Epithelial cell of esophagus (primary cell): ENCODE measurements around the gene DYNC1LI1.
A peak's percentile ranks its signal among the peaks of the same experiment; 100 is the strongest.

Experiments used
- DNase-seq: peaks from one replicate; pipeline ENCODE4 v3.0.0; 2010; ENCODE audit warnings: low read depth
- H3K4me3 ChIP-seq: 2 replicates; pipeline ENCODE4 v1.5.1; 2011; ENCODE audit warnings: mild to moderate bottlenecking, low read length, control low read depth
- CTCF ChIP-seq: IDR thresholded peaks from 2 replicates; pipeline ENCODE4 v1.5.1; 2011; ENCODE audit warnings: low read depth, mild to moderate bottlenecking, low read length, control low read depth, inconsistent platforms; ENCODE audit not compliant: insufficient read depth; ENCODE audit errors: missing control alignments

The DYNC1LI1 gene

GRCh38 chr3:32501783-32502117 is 68.9 kb downstream of the DYNC1LI1 start:
- peak overlapping the region; percentile 91 for H3K4me3 ChIP-seq
- TF ChIP-seq CTCF = no peak
- DNase-seq = no peak

- no peak for DNase-seq
- no peak for TF ChIP-seq CTCF
Measured at GRCh38 chr3:32500880-32501782, 69.5 kb downstream of the DYNC1LI1 start.

GRCh38 chr3:32500231-32500630 is 70.4 kb downstream of the DYNC1LI1 start:
- DNase-seq = no peak
- TF ChIP-seq CTCF = no peak
- H3K4me3 ChIP-seq = no peak overlapping the region

More at GRCh38 chr3:32500880-32501782, 69.5 kb downstream of the DYNC1LI1 start:
- H3K4me3 ChIP-seq = peak overlapping the region; percentile 91

- no peak overlapping the region for H3K4me3 ChIP-seq
Measured at GRCh38 chr3:32499585-32499984, 71.1 kb downstream of the DYNC1LI1 start.

GRCh38 chr3:32498992-32499391 is 71.7 kb downstream of the DYNC1LI1 start:
- no peak for TF ChIP-seq CTCF
- DNase-seq = no peak
- no peak overlapping the region for H3K4me3 ChIP-seq

More at GRCh38 chr3:32499585-32499984, 71.1 kb downstream of the DYNC1LI1 start:
- TF ChIP-seq CTCF = no peak
- DNase-seq = no peak

- TF ChIP-seq CTCF = no peak
- no peak for DNase-seq
- no peak overlapping the region for H3K4me3 ChIP-seq
Measured at GRCh38 chr3:32498252-32498651, 72.4 kb downstream of the DYNC1LI1 start.

- H3K4me3 ChIP-seq = no peak overlapping the region
- no peak for TF ChIP-seq CTCF
- DNase-seq = peak; percentile 91
Measured at GRCh38 chr3:32495609-32496008, 75.0 kb downstream of the DYNC1LI1 start.
